ENCODE results near the gene TMEM212.

- no peak for TF ChIP-seq CTCF (IDR thresholded peaks at IDR 0.05; ENCODE audit: insufficient read depth, low read length)
- TF ChIP-seq REST (IDR thresholded peaks at IDR 0.05; ENCODE audit: insufficient replicate concordance, low read depth): no peak
- no peak for TF ChIP-seq SPI1 (IDR thresholded peaks at IDR 0.05; ENCODE audit: borderline replicate concordance, low read depth)
- no peak for TF ChIP-seq POLR2AphosphoS5 (IDR thresholded peaks at IDR 0.05; ENCODE audit: low read depth)
Measured at GRCh38 chr3:171801738-171802589, 41.2 kb upstream of the TMEM212 start.
